B cell (primary cell): Measurements from ENCODE around the gene CDKAL1. TPM values are rescaled to one million over a fixed set of nuclear protein-coding genes. Genes with fewer than 3 reads are reported as not detected.

Experiments
- ATAC-seq: fragments of 200-7000 bp; cut with Tn5 transposase; one replicate; pipeline ENCODE4 v1.10.0; 2021; ENCODE audit warnings: low read depth, mild to moderate bottlenecking, moderate number of reproducible peaks, moderate library complexity
- CTCF ChIA-PET: fragments of 350-600 bp; sonication (Branson Sonifier 250); formaldehyde crosslinking; loops from one replicate; lab custom pipeline; 2021; ENCODE audit warnings: antibody characterized with exemption, inconsistent platforms; lab: Charles Lee
- POLR2A ChIA-PET: fragments of 350-600 bp; sonication (Branson Sonifier 250); formaldehyde crosslinking; loops from one replicate; lab custom pipeline; 2021; ENCODE audit warnings: antibody characterized with exemption; lab: Charles Lee
- DNase-seq: peaks from one replicate; pipeline ENCODE4 v3.0.0; 2013
- H2AFZ ChIP-seq: 2 replicates; pipeline ENCODE4 v1.6.1; 2012; ENCODE audit warnings: mild to moderate bottlenecking, low read depth, low read length; ENCODE audit not compliant: insufficient read depth, poor library complexity, severe bottlenecking
- H3K27ac ChIP-seq, 2 donors: 1 replicate in 1 of 2; 2 replicates in 1 of 2; pipeline ENCODE4 v1.5.1; 2012 to 2013; ENCODE audit warnings: low read length in 2 of 2, mild to moderate bottlenecking in 2 of 2, moderate library complexity in 1 of 2
- H3K27me3 ChIP-seq, 4 experiments: fragments of 200-600 bp in 1 of 4; sonication (generic) in 1 of 4; replicated peaks in 1 of 4; 1 replicate in 2 of 4; 2 replicates in 2 of 4; pipeline versions ENCODE4 v1.6.1 to v1.7.0; 2013 to 2016; ENCODE audit warnings: low read length in 3 of 4, mild to moderate bottlenecking in 2 of 4, mixed read lengths in 1 of 4, moderate library complexity in 1 of 4; ENCODE audit not compliant: insufficient read depth in 4 of 4, control insufficient read depth in 3 of 4; ENCODE audit errors: control extremely low read depth in 1 of 4
- H3K36me3 ChIP-seq, 2 experiments: replicated peaks in 1 of 2; 1 replicate in 1 of 2; 2 replicates in 1 of 2; pipeline versions ENCODE4 v1.6.1 to v1.7.1; 2013; ENCODE audit warnings: low read length in 1 of 2; ENCODE audit not compliant: insufficient read depth in 2 of 2, control insufficient read depth in 1 of 2; ENCODE audit errors: control extremely low read depth in 1 of 2, extremely low read depth in 1 of 2
- H3K4me1 ChIP-seq, 2 donors: fragments of 200-600 bp in 1 of 2; sonication (generic) in 1 of 2; 1 replicate in 1 of 2; 2 replicates in 1 of 2; pipeline versions ENCODE4 v1.5.1 to v1.6.1; 2013 to 2017; ENCODE audit warnings: low read length in 2 of 2; ENCODE audit not compliant: control insufficient read depth in 2 of 2, insufficient read depth in 2 of 2
- H3K4me2 ChIP-seq: replicated peaks from 2 replicates; pipeline ENCODE3; 2012; ENCODE audit warnings: mild to moderate bottlenecking, low read depth, low read length; ENCODE audit not compliant: poor library complexity, severe bottlenecking
- H3K4me3 ChIP-seq, 5 experiments: fragments of 200-600 bp in 1 of 5; sonication (generic) in 1 of 5; 1 replicate in 3 of 5; 2 replicates in 2 of 5; pipeline versions ENCODE4 v1.5.1 to v1.7.0; 2011 to 2016; ENCODE audit warnings: low read length in 4 of 5, mild to moderate bottlenecking in 4 of 5, low read depth in 2 of 5, control low read depth in 1 of 5, moderate library complexity in 1 of 5; ENCODE audit not compliant: insufficient read depth in 1 of 5; ENCODE audit errors: control extremely low read depth in 1 of 5, extremely low read depth in 1 of 5
- H3K79me2 ChIP-seq: fragments of 200-600 bp; sonication (generic); one replicate; pipeline ENCODE4 v1.6.0; 2016; ENCODE audit warnings: low read length; ENCODE audit not compliant: control insufficient read depth, insufficient read depth
- H3K9ac ChIP-seq: fragments of 200-600 bp; sonication (generic); 2 replicates; pipeline ENCODE4 v1.6.1; 2017; ENCODE audit warnings: mild to moderate bottlenecking, low read length, moderate library complexity
- H3K9me3 ChIP-seq, 3 donors: one replicate each; pipeline versions ENCODE4 v1.6.1 to v1.7.1; 2013; ENCODE audit warnings: low read length in 2 of 3; ENCODE audit not compliant: control insufficient read depth in 2 of 3, insufficient read depth in 1 of 3; ENCODE audit errors: control extremely low read depth in 1 of 3
- H4K20me1 ChIP-seq: 2 replicates; pipeline ENCODE4 v1.6.0; 2012; ENCODE audit warnings: mild to moderate bottlenecking, low read length; ENCODE audit not compliant: insufficient read depth, control insufficient read depth, poor library complexity, severe bottlenecking
- H3K27ac Mint-ChIP-seq: one replicate; pipeline ENCODE4 v1.8.0; 2021; ENCODE audit warnings: mixed read lengths
- H3K27me3 Mint-ChIP-seq: one replicate; pipeline ENCODE4 v1.8.0; 2021; ENCODE audit warnings: mixed read lengths
- H3K4me1 Mint-ChIP-seq: one replicate; pipeline ENCODE4 v1.8.0; 2021; ENCODE audit warnings: mixed read lengths
- H3K4me3 Mint-ChIP-seq: one replicate; pipeline ENCODE4 v1.8.0; 2021; ENCODE audit warnings: mixed read lengths
- H3K9me3 Mint-ChIP-seq: one replicate; pipeline ENCODE4 v1.8.0; 2022; ENCODE audit warnings: mixed read lengths; ENCODE audit not compliant: insufficient read depth
- EZH2 ChIP-seq: IDR thresholded peaks from 2 replicates; pipeline ENCODE4 v1.6.1; 2012; ENCODE audit warnings: borderline replicate concordance, low read depth, mild to moderate bottlenecking, moderate library complexity, low read length; ENCODE audit not compliant: insufficient read depth, poor library complexity, severe bottlenecking
- WGBS: methylation state at CpG from one replicate; pipeline ENCODE4 v1.1.5; 2013; ENCODE audit warnings: missing lambda C conversion rate; ENCODE audit not compliant: insufficient coverage; 5-methylcytosine and 5-hydroxymethylcytosine counted together
- intact Hi-C: fragments of 100-400 bp; cut with micrococcal nuclease; formaldehyde crosslinking; loops from one replicate; pipeline ENCODE4 v1.10.0; 2022
- polyA plus RNA-seq: library from polyadenylated mRNA; depleted of rRNA; stranded (reverse); fragments of >200 nt; gene quantifications from 2 replicates; pipeline ENCODE4 v1.2.3, GENCODE V29; 2012
- total RNA-seq, 2 donors: library from RNA; stranded (reverse); fragments of 120-200 nt in 1 of 2; gene quantifications; 1 replicate in 1 of 2; 2 replicates in 1 of 2; pipeline versions ENCODE4 v1.2.3 to v1.2.4, GENCODE V29; 2013 to 2022
- TF ChIP-seq, protein P1 (sequence below): fragments of 200-600 bp; IDR thresholded peaks from one replicate; pipeline ENCODE4 v1.8.0; 2022; ENCODE audit warnings: antibody characterized with exemption, mild to moderate bottlenecking

Gene CDKAL1
- total and polyA plus RNA-seq, 2 donors (not counting 1 experiment from before 2014, with no cell fraction given), result 6.1 to 33.3 TPM

DNA sequence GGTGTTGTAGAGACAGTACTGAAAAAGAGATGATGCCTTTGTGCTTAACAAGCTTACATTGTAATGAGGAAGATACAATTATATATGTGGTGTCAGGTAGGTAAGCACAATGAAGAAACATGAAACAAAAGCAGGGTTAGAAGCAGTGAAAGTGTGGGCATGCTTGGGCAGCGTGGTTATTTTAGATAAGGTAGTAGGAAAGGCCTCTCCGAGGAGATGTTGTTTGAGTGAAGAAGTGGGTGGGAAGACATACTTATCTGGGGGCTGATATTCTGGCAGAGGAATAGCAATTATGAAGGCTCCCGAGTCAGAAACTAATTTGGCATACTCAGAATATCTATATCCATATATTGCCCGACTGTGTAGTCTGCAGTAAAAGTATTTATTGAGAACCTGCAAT, 4.7 kb downstream of the CDKAL1 start:
- Mint-ChIP-seq H3K27ac (no peak overlapping the region), H3K4me1 (peaks cover 35% of the 10 kb centered on the region), H3K27me3 (no peaks in the 10 kb centered on the region), H3K9me3 (no peaks in the 10 kb centered on the region), H3K4me3 (no peak overlapping the region)
- H3K27ac ChIP-seq, result no peak overlapping the region
- intact Hi-C loops, result no loop called here
- no peaks in the 10 kb centered on the region for H3K27me3 ChIP-seq
- H4K20me1 ChIP-seq, result peaks cover 20% of the 10 kb centered on the region
- no peak overlapping the region for H3K9ac ChIP-seq
- TF ChIP-seq EZH2, result no peak
- TF ChIP-seq, protein P1, sequence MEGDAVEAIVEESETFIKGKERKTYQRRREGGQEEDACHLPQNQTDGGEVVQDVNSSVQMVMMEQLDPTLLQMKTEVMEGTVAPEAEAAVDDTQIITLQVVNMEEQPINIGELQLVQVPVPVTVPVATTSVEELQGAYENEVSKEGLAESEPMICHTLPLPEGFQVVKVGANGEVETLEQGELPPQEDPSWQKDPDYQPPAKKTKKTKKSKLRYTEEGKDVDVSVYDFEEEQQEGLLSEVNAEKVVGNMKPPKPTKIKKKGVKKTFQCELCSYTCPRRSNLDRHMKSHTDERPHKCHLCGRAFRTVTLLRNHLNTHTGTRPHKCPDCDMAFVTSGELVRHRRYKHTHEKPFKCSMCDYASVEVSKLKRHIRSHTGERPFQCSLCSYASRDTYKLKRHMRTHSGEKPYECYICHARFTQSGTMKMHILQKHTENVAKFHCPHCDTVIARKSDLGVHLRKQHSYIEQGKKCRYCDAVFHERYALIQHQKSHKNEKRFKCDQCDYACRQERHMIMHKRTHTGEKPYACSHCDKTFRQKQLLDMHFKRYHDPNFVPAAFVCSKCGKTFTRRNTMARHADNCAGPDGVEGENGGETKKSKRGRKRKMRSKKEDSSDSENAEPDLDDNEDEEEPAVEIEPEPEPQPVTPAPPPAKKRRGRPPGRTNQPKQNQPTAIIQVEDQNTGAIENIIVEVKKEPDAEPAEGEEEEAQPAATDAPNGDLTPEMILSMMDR, result no peak
- ChIA-PET POLR2A (no interaction called here), CTCF (interaction anchor here (0.6 kb wide), 1 partner anchor 1050 kb away, joined by 3 read pairs; no protein-coding TSS in a partner anchor)
- H3K4me3 ChIP-seq, result no peak overlapping the region
- no peak for ATAC-seq
- no peak overlapping the region for H2AFZ ChIP-seq
- DNase-seq, result no peak
- H3K4me2 ChIP-seq, result no peak overlapping the region
- H3K79me2 ChIP-seq, result peaks cover 73% of the 10 kb centered on the region
- WGBS, result 100% methylated on average over 2 of the region's 4 CpGs
- H3K36me3 ChIP-seq, result peaks cover 8 to 28% of the 10 kb centered on the region in 2 experiments
- peaks cover 12 to 15% of the 10 kb centered on the region in 2 donors for H3K4me1 ChIP-seq
- H3K9me3 ChIP-seq, result no peaks in the 10 kb centered on the region

DNA sequence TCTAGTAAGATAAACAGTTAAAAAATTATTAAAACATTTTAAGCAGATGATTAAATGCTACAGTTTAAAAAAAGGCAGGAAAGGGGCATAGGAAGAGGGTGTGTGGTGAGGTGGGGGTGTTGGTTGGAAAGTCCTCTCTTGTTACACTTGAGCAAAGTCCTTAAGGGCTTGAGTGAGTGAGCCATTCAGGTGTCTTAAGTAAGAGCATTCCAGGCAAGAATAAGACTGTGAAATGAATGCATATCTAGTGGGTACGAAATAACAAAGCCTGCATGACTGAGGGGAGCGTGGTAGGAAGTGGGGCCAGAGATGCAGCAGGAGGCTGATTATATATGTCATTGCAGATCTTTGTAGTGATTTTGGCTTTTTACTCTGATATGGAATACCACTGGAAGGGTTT, 5.1 kb downstream of the CDKAL1 start:
- DNase-seq (no peak), ATAC-seq (no peak)
- Histone ChIP-seq H3K4me1 (peaks cover 11 to 12% of the 10 kb centered on the region in 2 donors), H4K20me1 (peaks cover 20% of the 10 kb centered on the region), H3K9ac (no peak overlapping the region), H3K27ac (no peak overlapping the region), H2AFZ (no peak overlapping the region), H3K9me3 (no peaks in the 10 kb centered on the region), H3K4me3 (no peak overlapping the region), H3K79me2 (peaks cover 70% of the 10 kb centered on the region), H3K36me3 (peaks cover 8 to 28% of the 10 kb centered on the region in 2 experiments), H3K27me3 (no peaks in the 10 kb centered on the region), H3K4me2 (no peak overlapping the region)
- Mint-ChIP-seq H3K4me1 (peaks cover 32% of the 10 kb centered on the region), H3K4me3 (no peak overlapping the region), H3K9me3 (no peaks in the 10 kb centered on the region), H3K27me3 (no peaks in the 10 kb centered on the region), H3K27ac (no peak overlapping the region)
- no peak for TF ChIP-seq EZH2
- TF ChIP-seq, protein P1, result no peak
- intact Hi-C loops, result no loop called here
- 97% methylated on average over 2 of the region's 2 CpGs for WGBS
- ChIA-PET CTCF (no interaction called here), POLR2A (no interaction called here)
